Measurements from ENCODE around the gene GDI2. TPM values are rescaled to one million over a fixed set of nuclear protein-coding genes. Genes with fewer than 3 reads are reported as not detected.

The GDI2 gene
- total RNA-seq, 1 experiment from 2014 or later, result 321 TPM

DNA sequence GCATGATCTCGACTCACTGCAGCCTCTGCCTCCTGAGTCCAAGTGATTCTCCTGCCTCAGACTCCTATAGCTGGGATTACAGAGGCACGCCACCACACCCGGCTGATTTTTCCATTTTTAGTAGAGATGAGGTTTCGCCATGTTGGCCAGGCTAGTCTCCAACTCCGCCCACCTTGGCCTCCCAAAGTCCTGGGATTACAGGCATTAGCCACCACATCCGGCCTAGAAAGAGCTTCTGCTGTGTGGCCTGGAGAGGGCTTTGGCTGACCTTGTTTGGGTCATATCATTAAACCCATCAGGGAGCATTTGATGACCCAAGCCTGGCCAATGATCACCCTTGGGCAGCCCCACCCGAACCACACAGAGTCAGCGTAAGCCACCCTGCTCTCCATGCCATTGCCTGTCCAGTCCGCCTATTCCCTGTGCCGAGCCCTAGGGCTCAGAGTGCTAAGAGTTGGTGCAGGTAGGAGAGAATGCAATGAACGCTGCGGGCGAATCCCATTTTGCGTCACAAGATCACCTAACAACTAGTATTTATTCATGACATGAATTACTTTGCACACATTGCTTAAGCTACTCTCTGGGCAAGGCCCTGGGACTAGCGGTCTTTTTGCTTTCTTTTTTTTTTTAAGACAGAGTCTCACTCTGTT lies 22.3 kb upstream of the GDI2 start (continued):
- TF ChIP-seq, protein P1, sequence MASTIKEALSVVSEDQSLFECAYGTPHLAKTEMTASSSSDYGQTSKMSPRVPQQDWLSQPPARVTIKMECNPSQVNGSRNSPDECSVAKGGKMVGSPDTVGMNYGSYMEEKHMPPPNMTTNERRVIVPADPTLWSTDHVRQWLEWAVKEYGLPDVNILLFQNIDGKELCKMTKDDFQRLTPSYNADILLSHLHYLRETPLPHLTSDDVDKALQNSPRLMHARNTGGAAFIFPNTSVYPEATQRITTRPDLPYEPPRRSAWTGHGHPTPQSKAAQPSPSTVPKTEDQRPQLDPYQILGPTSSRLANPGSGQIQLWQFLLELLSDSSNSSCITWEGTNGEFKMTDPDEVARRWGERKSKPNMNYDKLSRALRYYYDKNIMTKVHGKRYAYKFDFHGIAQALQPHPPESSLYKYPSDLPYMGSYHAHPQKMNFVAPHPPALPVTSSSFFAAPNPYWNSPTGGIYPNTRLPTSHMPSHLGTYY (CRISPR knock-in tag; IDR thresholded peaks at IDR 0.05), result no peak
- TF ChIP-seq, protein P2, sequence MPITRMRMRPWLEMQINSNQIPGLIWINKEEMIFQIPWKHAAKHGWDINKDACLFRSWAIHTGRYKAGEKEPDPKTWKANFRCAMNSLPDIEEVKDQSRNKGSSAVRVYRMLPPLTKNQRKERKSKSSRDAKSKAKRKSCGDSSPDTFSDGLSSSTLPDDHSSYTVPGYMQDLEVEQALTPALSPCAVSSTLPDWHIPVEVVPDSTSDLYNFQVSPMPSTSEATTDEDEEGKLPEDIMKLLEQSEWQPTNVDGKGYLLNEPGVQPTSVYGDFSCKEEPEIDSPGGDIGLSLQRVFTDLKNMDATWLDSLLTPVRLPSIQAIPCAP (CRISPR knock-in tag; IDR thresholded peaks at IDR 0.05), result no peak

DNA sequence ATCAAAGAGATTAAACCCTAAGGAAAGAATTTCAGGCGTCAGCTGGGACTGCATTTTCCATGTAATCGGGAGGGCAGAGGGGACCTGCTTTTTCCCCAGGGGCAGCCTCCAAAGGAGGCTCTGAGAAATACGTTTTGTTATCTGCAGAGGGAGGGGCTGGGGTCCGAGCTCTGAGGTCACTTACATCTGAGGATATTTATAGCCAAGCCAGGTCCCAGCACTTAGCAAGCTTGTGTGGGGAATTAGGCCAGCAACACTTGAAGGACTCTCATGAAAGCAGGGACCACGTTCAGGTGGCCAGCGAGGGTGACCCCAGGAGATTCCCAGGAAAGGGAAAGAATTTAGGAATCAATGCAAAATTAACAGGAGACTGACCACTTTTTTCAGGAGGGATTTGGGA lies 20.6 kb upstream of the GDI2 start:
- Mint-ChIP-seq H3K27ac (peak overlapping the region; percentile 49), H3K4me3 (no peak overlapping the region), H3K27me3 (ENCODE audit: low read depth) (no peaks in the 10 kb centered on the region), H3K4me1 (no peaks in the 10 kb centered on the region), H3K9me3 (no peaks in the 10 kb centered on the region), H3K36me3 (no peaks in the 10 kb centered on the region)
- CTCF ChIA-PET, result no interaction called here
- POLR2A ChIA-PET, result no interaction called here
- no peak for DNase-seq (ENCODE audit: low spot score)
- ATAC-seq, result no peak
- TF ChIP-seq, protein P3, sequence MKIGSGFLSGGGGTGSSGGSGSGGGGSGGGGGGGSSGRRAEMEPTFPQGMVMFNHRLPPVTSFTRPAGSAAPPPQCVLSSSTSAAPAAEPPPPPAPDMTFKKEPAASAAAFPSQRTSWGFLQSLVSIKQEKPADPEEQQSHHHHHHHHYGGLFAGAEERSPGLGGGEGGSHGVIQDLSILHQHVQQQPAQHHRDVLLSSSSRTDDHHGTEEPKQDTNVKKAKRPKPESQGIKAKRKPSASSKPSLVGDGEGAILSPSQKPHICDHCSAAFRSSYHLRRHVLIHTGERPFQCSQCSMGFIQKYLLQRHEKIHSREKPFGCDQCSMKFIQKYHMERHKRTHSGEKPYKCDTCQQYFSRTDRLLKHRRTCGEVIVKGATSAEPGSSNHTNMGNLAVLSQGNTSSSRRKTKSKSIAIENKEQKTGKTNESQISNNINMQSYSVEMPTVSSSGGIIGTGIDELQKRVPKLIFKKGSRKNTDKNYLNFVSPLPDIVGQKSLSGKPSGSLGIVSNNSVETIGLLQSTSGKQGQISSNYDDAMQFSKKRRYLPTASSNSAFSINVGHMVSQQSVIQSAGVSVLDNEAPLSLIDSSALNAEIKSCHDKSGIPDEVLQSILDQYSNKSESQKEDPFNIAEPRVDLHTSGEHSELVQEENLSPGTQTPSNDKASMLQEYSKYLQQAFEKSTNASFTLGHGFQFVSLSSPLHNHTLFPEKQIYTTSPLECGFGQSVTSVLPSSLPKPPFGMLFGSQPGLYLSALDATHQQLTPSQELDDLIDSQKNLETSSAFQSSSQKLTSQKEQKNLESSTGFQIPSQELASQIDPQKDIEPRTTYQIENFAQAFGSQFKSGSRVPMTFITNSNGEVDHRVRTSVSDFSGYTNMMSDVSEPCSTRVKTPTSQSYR (CRISPR knock-in tag; IDR thresholded peaks at IDR 0.05), result no peak
- TF ChIP-seq, protein P4, sequence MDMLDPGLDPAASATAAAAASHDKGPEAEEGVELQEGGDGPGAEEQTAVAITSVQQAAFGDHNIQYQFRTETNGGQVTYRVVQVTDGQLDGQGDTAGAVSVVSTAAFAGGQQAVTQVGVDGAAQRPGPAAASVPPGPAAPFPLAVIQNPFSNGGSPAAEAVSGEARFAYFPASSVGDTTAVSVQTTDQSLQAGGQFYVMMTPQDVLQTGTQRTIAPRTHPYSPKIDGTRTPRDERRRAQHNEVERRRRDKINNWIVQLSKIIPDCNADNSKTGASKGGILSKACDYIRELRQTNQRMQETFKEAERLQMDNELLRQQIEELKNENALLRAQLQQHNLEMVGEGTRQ (CRISPR knock-in tag; IDR thresholded peaks at IDR 0.05), result no peak
- TF ChIP-seq ZNF232 (CRISPR knock-in tag; IDR thresholded peaks at IDR 0.05) (no peak), ZNF219 (CRISPR knock-in tag; IDR thresholded peaks at IDR 0.05; ENCODE audit: borderline replicate concordance) (no peak), IRF2 (CRISPR knock-in tag; IDR thresholded peaks at IDR 0.05; ENCODE audit: borderline replicate concordance, low read depth) (no peak), JUN (CRISPR knock-in tag; IDR thresholded peaks at IDR 0.05) (no peak), NR3C1 (CRISPR knock-in tag; conservative IDR thresholded peaks at IDR 0.05; ENCODE audit: low read depth) (no peak), EMX1 (CRISPR knock-in tag; IDR thresholded peaks at IDR 0.05) (no peak), ZNF121 (CRISPR knock-in tag; IDR thresholded peaks at IDR 0.05) (no peak), SOX15 (CRISPR knock-in tag; IDR thresholded peaks at IDR 0.05) (no peak), ZNF423 (CRISPR knock-in tag; IDR thresholded peaks at IDR 0.05) (no peak), NFE2L1 (CRISPR knock-in tag; IDR thresholded peaks at IDR 0.05) (no peak), ETV6 (CRISPR knock-in tag; IDR thresholded peaks at IDR 0.05) (no peak)
- TF ChIP-seq, protein P5, sequence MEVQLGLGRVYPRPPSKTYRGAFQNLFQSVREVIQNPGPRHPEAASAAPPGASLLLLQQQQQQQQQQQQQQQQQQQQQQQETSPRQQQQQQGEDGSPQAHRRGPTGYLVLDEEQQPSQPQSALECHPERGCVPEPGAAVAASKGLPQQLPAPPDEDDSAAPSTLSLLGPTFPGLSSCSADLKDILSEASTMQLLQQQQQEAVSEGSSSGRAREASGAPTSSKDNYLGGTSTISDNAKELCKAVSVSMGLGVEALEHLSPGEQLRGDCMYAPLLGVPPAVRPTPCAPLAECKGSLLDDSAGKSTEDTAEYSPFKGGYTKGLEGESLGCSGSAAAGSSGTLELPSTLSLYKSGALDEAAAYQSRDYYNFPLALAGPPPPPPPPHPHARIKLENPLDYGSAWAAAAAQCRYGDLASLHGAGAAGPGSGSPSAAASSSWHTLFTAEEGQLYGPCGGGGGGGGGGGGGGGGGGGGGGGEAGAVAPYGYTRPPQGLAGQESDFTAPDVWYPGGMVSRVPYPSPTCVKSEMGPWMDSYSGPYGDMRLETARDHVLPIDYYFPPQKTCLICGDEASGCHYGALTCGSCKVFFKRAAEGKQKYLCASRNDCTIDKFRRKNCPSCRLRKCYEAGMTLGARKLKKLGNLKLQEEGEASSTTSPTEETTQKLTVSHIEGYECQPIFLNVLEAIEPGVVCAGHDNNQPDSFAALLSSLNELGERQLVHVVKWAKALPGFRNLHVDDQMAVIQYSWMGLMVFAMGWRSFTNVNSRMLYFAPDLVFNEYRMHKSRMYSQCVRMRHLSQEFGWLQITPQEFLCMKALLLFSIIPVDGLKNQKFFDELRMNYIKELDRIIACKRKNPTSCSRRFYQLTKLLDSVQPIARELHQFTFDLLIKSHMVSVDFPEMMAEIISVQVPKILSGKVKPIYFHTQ (CRISPR knock-in tag; IDR thresholded peaks at IDR 0.05), result no peak
- TF ChIP-seq, protein P6, sequence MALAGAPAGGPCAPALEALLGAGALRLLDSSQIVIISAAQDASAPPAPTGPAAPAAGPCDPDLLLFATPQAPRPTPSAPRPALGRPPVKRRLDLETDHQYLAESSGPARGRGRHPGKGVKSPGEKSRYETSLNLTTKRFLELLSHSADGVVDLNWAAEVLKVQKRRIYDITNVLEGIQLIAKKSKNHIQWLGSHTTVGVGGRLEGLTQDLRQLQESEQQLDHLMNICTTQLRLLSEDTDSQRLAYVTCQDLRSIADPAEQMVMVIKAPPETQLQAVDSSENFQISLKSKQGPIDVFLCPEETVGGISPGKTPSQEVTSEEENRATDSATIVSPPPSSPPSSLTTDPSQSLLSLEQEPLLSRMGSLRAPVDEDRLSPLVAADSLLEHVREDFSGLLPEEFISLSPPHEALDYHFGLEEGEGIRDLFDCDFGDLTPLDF (CRISPR knock-in tag; IDR thresholded peaks at IDR 0.05), result no peak
- TF ChIP-seq, protein P7, sequence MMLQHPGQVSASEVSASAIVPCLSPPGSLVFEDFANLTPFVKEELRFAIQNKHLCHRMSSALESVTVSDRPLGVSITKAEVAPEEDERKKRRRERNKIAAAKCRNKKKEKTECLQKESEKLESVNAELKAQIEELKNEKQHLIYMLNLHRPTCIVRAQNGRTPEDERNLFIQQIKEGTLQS (CRISPR knock-in tag; conservative IDR thresholded peaks at IDR 0.05), result no peak
- TF ChIP-seq, protein P8, sequence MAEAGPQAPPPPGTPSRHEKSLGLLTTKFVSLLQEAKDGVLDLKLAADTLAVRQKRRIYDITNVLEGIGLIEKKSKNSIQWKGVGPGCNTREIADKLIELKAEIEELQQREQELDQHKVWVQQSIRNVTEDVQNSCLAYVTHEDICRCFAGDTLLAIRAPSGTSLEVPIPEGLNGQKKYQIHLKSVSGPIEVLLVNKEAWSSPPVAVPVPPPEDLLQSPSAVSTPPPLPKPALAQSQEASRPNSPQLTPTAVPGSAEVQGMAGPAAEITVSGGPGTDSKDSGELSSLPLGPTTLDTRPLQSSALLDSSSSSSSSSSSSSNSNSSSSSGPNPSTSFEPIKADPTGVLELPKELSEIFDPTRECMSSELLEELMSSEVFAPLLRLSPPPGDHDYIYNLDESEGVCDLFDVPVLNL (CRISPR knock-in tag; IDR thresholded peaks at IDR 0.05; ENCODE audit: borderline replicate concordance, low read depth), result no peak
